PFSK-1 (cell line): ENCODE data around the gene TFG.

Experiments used
- POLR2AphosphoS5 ChIP-seq: IDR thresholded peaks from 2 replicates; pipeline ENCODE4 v1.6.1; 2012; ENCODE audit warnings: low read depth, mild to moderate bottlenecking, control low read depth, low read length, moderate library complexity
- SIN3A ChIP-seq: IDR thresholded peaks from 2 replicates; pipeline ENCODE4 v1.6.1; 2012; ENCODE audit warnings: mild to moderate bottlenecking, low read length, moderate library complexity, borderline replicate concordance; ENCODE audit not compliant: insufficient read depth

DNA sequence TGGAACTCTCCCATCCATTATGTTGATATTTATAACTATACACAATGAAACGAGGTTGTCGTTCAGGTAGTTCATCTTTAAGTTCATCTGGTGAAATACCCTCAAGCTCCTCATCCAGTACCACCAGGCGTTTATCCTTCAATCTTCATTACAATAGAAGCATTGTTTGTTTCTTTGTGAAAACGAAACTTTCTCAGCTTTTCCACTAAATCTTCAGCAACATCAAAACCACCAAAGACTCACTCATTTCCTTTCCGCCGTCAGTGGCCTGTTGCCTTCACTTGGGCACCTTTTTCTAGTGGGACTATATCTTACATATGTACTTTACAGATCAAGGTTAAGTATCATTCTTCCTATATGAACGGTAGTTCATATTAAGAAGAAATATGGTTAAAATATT is 44.1 kb upstream of the TFG start:
- TF ChIP-seq SIN3A = no peak
- TF ChIP-seq POLR2AphosphoS5 = no peak
